Measurements from ENCODE around the gene CHRDL1.

Gene CHRDL1

DNA sequence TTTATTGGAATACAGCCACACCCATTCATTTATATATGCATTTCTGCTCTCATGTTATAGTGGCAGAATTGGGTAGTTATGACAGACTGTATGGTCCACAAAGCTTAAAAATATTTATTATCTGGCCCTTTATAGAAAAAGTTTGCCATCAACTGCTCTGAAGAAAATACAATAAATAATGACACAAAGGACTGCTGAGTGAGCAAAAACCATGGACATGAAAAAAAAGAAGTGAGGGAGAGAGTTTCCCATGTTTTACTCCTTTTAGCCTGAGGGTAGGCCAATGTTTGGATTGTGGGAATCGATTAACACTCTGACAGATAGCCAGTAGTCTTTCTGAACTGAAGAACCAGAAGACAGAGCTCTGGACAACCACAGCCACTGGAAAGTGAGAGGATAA lies 149.2 kb downstream of the CHRDL1 start:
- no peak for DNase-seq
